Measurements from ENCODE around the gene ADAMTS3. TPM values are rescaled to one million over a fixed set of nuclear protein-coding genes. Genes with fewer than 3 reads are reported as not detected.

The ADAMTS3 gene
- total and polyA plus RNA-seq, 2 donors (not counting 3 experiments of a cell fraction or from before 2014, with no cell fraction given) = 0.37 to 1.3 TPM

DNA sequence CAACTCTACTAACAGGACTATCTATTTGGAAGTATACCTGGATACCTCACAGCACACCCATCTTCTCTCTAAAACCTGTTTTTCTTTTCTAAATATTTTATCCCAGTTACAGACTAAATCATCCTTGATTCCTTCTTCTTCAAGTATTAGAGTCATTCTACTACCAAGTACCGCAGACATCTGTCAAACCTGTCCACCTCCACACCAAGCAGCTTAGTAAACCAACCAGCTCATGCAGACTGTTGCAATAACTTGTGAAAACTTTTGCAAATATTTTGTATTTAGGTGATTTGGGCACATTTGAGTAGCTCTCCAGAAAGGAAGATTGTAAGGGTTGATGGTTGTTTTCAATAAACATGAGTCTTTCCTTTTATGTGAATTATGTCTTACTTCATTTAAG is 238.6 kb downstream of the ADAMTS3 start:
- dilution Hi-C loops (cut with MboI; ENCODE audit: extremely low pct_ligation_motif_present, low sequenced_read_pairs) (no loop called here), intact Hi-C loops (cut with micrococcal nuclease) (no loop called here)
- ChIA-PET CTCF (interaction anchor here (1.4 kb wide), 1 partner anchor 11 kb away, joined by 4 read pairs; no protein-coding TSS in a partner anchor), POLR2A (no interaction called here)
- Histone ChIP-seq H3K27ac (ENCODE audit: insufficient read depth, low read depth, low read length) (no peak overlapping the region), H3K79me2 (ENCODE audit: control insufficient read depth, insufficient read depth, low read length) (no peaks in the 10 kb centered on the region), H3K9me3 (replicated peaks; ENCODE audit: control insufficient read depth, insufficient read depth, low read length) (no peaks in the 10 kb centered on the region), H3K9ac (replicated peaks; ENCODE audit: extremely low read depth, insufficient read depth, low read length) (no peak overlapping the region), H3K4me1 (ENCODE audit: control insufficient read depth, extremely low read depth, insufficient read depth, low read length) (no peaks in the 10 kb centered on the region), H3K9me1 (replicated peaks; ENCODE audit: control insufficient read depth, extremely low read depth, insufficient read depth, low read length) (no peaks in the 10 kb centered on the region), H3K4me2 (ENCODE audit: insufficient read depth, low read length) (no peak overlapping the region), H2AFZ (ENCODE audit: low read depth, low read length) (no peak overlapping the region), H3K27me3 (ENCODE audit: control insufficient read depth in 2 of 2, insufficient read depth in 2 of 2, low read length in 2 of 2) (peaks cover 0 to 3% of the 10 kb centered on the region in 2 experiments), H4K20me1 (replicated peaks; ENCODE audit: control insufficient read depth, extremely low read depth, insufficient read depth, low read length) (no peaks in the 10 kb centered on the region), H3K36me3 (ENCODE audit: control insufficient read depth in 2 of 2, extremely low read depth in 1 of 2, insufficient read depth in 2 of 2, low read length in 2 of 2) (no peaks in the 10 kb centered on the region), H3K4me3 (replicated peaks in 1 of 3; ENCODE audit: insufficient read depth in 1 of 3, low read depth in 1 of 3, low read length in 3 of 3) (no peak overlapping the region)
- FAIRE-seq = no peak
- no TSS peak for BruUV-seq (replicated peaks)
- TF ChIP-seq FOS (IDR thresholded peaks at IDR 0.05; ENCODE audit: borderline replicate concordance, insufficient read depth, low read length) (no peak), POLR2A (IDR thresholded peaks at IDR 0.05; ENCODE audit: low read depth, low read length) (no peak), POLR2AphosphoS5 (IDR thresholded peaks at IDR 0.05; ENCODE audit: insufficient read depth, low read depth, low read length) (no peak), MYC (IDR thresholded peaks at IDR 0.05; ENCODE audit: low read depth, low read length) (no peak), JUN (IDR thresholded peaks at IDR 0.05; ENCODE audit: borderline replicate concordance, insufficient read depth, insufficient read length, low read depth) (no peak), GATA2 (IDR thresholded peaks at IDR 0.05; ENCODE audit: insufficient read depth, insufficient read length, low read depth, low read length) (no peak), EZH2 (IDR thresholded peaks at IDR 0.05; ENCODE audit: borderline replicate concordance, low read depth, low read length, severe bottlenecking) (no peak)
- TF ChIP-seq, protein P1, sequence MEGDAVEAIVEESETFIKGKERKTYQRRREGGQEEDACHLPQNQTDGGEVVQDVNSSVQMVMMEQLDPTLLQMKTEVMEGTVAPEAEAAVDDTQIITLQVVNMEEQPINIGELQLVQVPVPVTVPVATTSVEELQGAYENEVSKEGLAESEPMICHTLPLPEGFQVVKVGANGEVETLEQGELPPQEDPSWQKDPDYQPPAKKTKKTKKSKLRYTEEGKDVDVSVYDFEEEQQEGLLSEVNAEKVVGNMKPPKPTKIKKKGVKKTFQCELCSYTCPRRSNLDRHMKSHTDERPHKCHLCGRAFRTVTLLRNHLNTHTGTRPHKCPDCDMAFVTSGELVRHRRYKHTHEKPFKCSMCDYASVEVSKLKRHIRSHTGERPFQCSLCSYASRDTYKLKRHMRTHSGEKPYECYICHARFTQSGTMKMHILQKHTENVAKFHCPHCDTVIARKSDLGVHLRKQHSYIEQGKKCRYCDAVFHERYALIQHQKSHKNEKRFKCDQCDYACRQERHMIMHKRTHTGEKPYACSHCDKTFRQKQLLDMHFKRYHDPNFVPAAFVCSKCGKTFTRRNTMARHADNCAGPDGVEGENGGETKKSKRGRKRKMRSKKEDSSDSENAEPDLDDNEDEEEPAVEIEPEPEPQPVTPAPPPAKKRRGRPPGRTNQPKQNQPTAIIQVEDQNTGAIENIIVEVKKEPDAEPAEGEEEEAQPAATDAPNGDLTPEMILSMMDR (IDR thresholded peaks at IDR 0.05; ENCODE audit: extremely low read depth in 1 of 2, insufficient read depth in 1 of 2, low read depth in 1 of 2, low read length in 2 of 2) = no peak
- TF ChIP-seq, protein P2, sequence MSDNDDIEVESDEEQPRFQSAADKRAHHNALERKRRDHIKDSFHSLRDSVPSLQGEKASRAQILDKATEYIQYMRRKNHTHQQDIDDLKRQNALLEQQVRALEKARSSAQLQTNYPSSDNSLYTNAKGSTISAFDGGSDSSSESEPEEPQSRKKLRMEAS (IDR thresholded peaks at IDR 0.05; ENCODE audit: insufficient read depth, insufficient read length) = no peak
- no peak for DNase-seq (ENCODE audit: low read depth, low spot score)
